Brain microvascular endothelial cell (primary cell): Measurements from ENCODE around the gene KDELR1.

Experiments used
- DNase-seq: peaks from one replicate; pipeline ENCODE4 v3.0.0-alpha.2; 2020
- H3K27ac ChIP-seq: fragments of 250-450 bp; sonication (Bioruptor Pico); 2 replicates; pipeline ENCODE4 v1.5.1; 2020; ENCODE audit warnings: mild to moderate bottlenecking, moderate library complexity
- H3K27me3 ChIP-seq: fragments of 250-450 bp; sonication (Bioruptor Pico); replicated peaks from 2 replicates; pipeline ENCODE4 v1.5.1; 2020; ENCODE audit warnings: mild to moderate bottlenecking
- H3K36me3 ChIP-seq: fragments of 250-450 bp; sonication (Bioruptor Pico); replicated peaks from 2 replicates; pipeline ENCODE4 v1.5.1; 2020; ENCODE audit warnings: mild to moderate bottlenecking
- H3K4me3 ChIP-seq: 2 replicates; pipeline ENCODE4 v1.5.1; 2011; ENCODE audit warnings: low read depth, mild to moderate bottlenecking, control low read depth, low read length, moderate library complexity
- CTCF ChIP-seq: IDR thresholded peaks from 2 replicates; pipeline ENCODE4 v1.5.1; 2011; ENCODE audit warnings: low read depth, mild to moderate bottlenecking, moderate library complexity, low read length, control low read depth, inconsistent platforms; ENCODE audit errors: missing control alignments
- in situ Hi-C: cut with HindIII; loops from 2 replicates; pipeline ENCODE4 v1.10.0; 2017; ENCODE audit warnings: low sequenced_read_pairs, low pct_ligation_motif_present

KDELR1 gene

GRCh38 chr19:48391100-48392005, at the start of gene KDELR1:
Gene KDELR1, minus strand, starts transcription at chr19:48391551. Its CDS starts 193 bp downstream, at chr19:48391358.
- TF ChIP-seq CTCF: peak; percentile 96
- in situ Hi-C loops: no loop called here
- peak; percentile 39 for DNase-seq
- peaks cover 24% of the 10 kb centered on the region for H3K36me3 ChIP-seq
- peaks cover 8% of the 10 kb centered on the region for H3K27me3 ChIP-seq
- H3K27ac ChIP-seq: peak within 1 kb of the TSS; percentile 95
- peak within 1 kb of the TSS; percentile 94 for H3K4me3 ChIP-seq

GRCh38 chr19:48436586-48436985, 45.2 kb upstream of the KDELR1 start:
- no peaks in the 10 kb centered on the region for H3K27me3 ChIP-seq
- DNase-seq: no peak
- H3K36me3 ChIP-seq: no peaks in the 10 kb centered on the region
- in situ Hi-C loops: no loop called here
- no peak overlapping the region for H3K27ac ChIP-seq
- no peak overlapping the region for H3K4me3 ChIP-seq
- TF ChIP-seq CTCF: no peak

- no peaks in the 10 kb centered on the region for H3K27me3 ChIP-seq
Observed at GRCh38 chr19:48433337-48433736, 42.0 kb upstream of the KDELR1 start.

GRCh38 chr19:48428670-48429069, 37.3 kb upstream of the KDELR1 start:
- Histone ChIP-seq H3K27ac (no peak overlapping the region), H3K4me3 (no peak overlapping the region), H3K36me3 (no peaks in the 10 kb centered on the region), H3K27me3 (no peaks in the 10 kb centered on the region)
- DNase-seq: no peak
- TF ChIP-seq CTCF: no peak
- in situ Hi-C loops: no loop called here

More at GRCh38 chr19:48433337-48433736, 42.0 kb upstream of the KDELR1 start:
- H3K4me3 ChIP-seq: no peak overlapping the region
- no peak for DNase-seq
- H3K36me3 ChIP-seq: no peaks in the 10 kb centered on the region
- TF ChIP-seq CTCF: no peak
- in situ Hi-C loops: no loop called here
- H3K27ac ChIP-seq: no peak overlapping the region

- Histone ChIP-seq H3K36me3 (no peaks in the 10 kb centered on the region), H3K27ac (peak overlapping the region; percentile 77), H3K4me3 (peak overlapping the region; percentile 27), H3K27me3 (no peaks in the 10 kb centered on the region)
- peak; percentile 66 for DNase-seq
- in situ Hi-C loops: no loop called here
- no peak for TF ChIP-seq CTCF
Observed at GRCh38 chr19:48424694-48425219, 33.4 kb upstream of the KDELR1 start.

- Histone ChIP-seq H3K4me3 (no peak overlapping the region), H3K27me3 (no peaks in the 10 kb centered on the region), H3K27ac (no peak overlapping the region), H3K36me3 (no peaks in the 10 kb centered on the region)
- no peak for DNase-seq
- no peak for TF ChIP-seq CTCF
- in situ Hi-C loops: no loop called here
Observed at GRCh38 chr19:48421548-48421947, 30.2 kb upstream of the KDELR1 start.
